DMS114 treated with DMSO at 0.1 percent for 48 hours (cell line): ENCODE data around the gene SUSD1.

ENCODE experiments used
- DNase-seq: peaks from one replicate; lab custom pipeline; 2025; ENCODE audit not compliant: unreplicated experiment; lab: John Stamatoyannopoulos, UW

SUSD1 gene

GRCh38 chr9:112072721-112073638, 102.1 kb downstream of the SUSD1 start:
- DNase-seq: no peak

- DNase-seq: no peak
These were observed 105.6 kb downstream of the SUSD1 start for GRCh38 chr9:112069318-112070169.

GRCh38 chr9:112065806-112066606, 109.1 kb downstream of the SUSD1 start:
- DNase-seq: no peak

GRCh38 chr9:112064871-112065270, 110.2 kb downstream of the SUSD1 start:
- no peak for DNase-seq

- DNase-seq: no peak
These were observed 111.5 kb downstream of the SUSD1 start for GRCh38 chr9:112063586-112063985.

GRCh38 chr9:112063151-112063550, 111.9 kb downstream of the SUSD1 start:
- DNase-seq: no peak

GRCh38 chr9:112061152-112061740, 113.9 kb downstream of the SUSD1 start:
- no peak for DNase-seq

GRCh38 chr9:112059966-112060320, 115.2 kb downstream of the SUSD1 start:
- no peak for DNase-seq

- DNase-seq: no peak
These were observed 115.7 kb downstream of the SUSD1 start for GRCh38 chr9:112059145-112059965.

- no peak for DNase-seq
These were observed 118.1 kb downstream of the SUSD1 start for GRCh38 chr9:112056996-112057395.

GRCh38 chr9:112054916-112055315, 120.2 kb downstream of the SUSD1 start:
- DNase-seq: no peak

GRCh38 chr9:112051812-112052211, 123.3 kb downstream of the SUSD1 start:
- no peak for DNase-seq

GRCh38 chr9:112050544-112051475, 124.3 kb downstream of the SUSD1 start:
- DNase-seq: no peak

GRCh38 chr9:112049811-112050516, 125.1 kb downstream of the SUSD1 start:
- DNase-seq: no peak

GRCh38 chr9:112048924-112049691, 126.0 kb downstream of the SUSD1 start:
- DNase-seq: no peak

GRCh38 chr9:112047538-112048066, 127.5 kb downstream of the SUSD1 start:
- DNase-seq: no peak

- DNase-seq: no peak
These were observed 128.9 kb downstream of the SUSD1 start for GRCh38 chr9:112046181-112046580.
